ENCODE data around the gene VAMP5.
A peak's percentile ranks its signal among the peaks of the same experiment; 100 is the strongest.

Gene VAMP5

GRCh38 chr2:85596486-85597143 lies 12.4 kb downstream of the VAMP5 start:
- no peak for TF ChIP-seq CTCF (IDR thresholded peaks at IDR 0.05; ENCODE audit: insufficient read depth, low read length, poor library complexity, severe bottlenecking)
- Histone ChIP-seq H3K27me3 (replicated peaks; ENCODE audit: control insufficient read depth, insufficient read depth, low read length) (no peaks in the 10 kb centered on the region), H3K36me3 (ENCODE audit: control insufficient read depth, insufficient read depth, low read length) (peaks cover 8% of the 10 kb centered on the region), H3K4me3 (replicated peaks; ENCODE audit: low read depth, low read length) (peak overlapping the region; percentile 97)
- DNase-seq (ENCODE audit: extremely low read depth, insufficient read length) = no peak

GRCh38 chr2:85597241-85597640 lies 13.0 kb downstream of the VAMP5 start:
- peaks cover 8% of the 10 kb centered on the region for H3K36me3 ChIP-seq (ENCODE audit: control insufficient read depth, insufficient read depth, low read length)
- TF ChIP-seq CTCF (IDR thresholded peaks at IDR 0.05; ENCODE audit: insufficient read depth, low read length, poor library complexity, severe bottlenecking) = no peak
- H3K27me3 ChIP-seq (replicated peaks; ENCODE audit: control insufficient read depth, insufficient read depth, low read length) = no peaks in the 10 kb centered on the region
- DNase-seq (ENCODE audit: extremely low read depth, insufficient read length) = no peak
- H3K4me3 ChIP-seq (replicated peaks; ENCODE audit: low read depth, low read length) = no peak overlapping the region

GRCh38 chr2:85598594-85599340 lies 14.5 kb downstream of the VAMP5 start:
- no peak for TF ChIP-seq CTCF (IDR thresholded peaks at IDR 0.05; ENCODE audit: insufficient read depth, low read length, poor library complexity, severe bottlenecking)
- peaks cover 8% of the 10 kb centered on the region for H3K36me3 ChIP-seq (ENCODE audit: control insufficient read depth, insufficient read depth, low read length)
- no peaks in the 10 kb centered on the region for H3K27me3 ChIP-seq (replicated peaks; ENCODE audit: control insufficient read depth, insufficient read depth, low read length)
- DNase-seq (ENCODE audit: extremely low read depth, insufficient read length) = no peak
- no peak overlapping the region for H3K4me3 ChIP-seq (replicated peaks; ENCODE audit: low read depth, low read length)

- no peak for DNase-seq (ENCODE audit: extremely low read depth, insufficient read length)
- peaks cover 8% of the 10 kb centered on the region for H3K36me3 ChIP-seq (ENCODE audit: control insufficient read depth, insufficient read depth, low read length)
- H3K27me3 ChIP-seq (replicated peaks; ENCODE audit: control insufficient read depth, insufficient read depth, low read length) = no peaks in the 10 kb centered on the region
- no peak for TF ChIP-seq CTCF (IDR thresholded peaks at IDR 0.05; ENCODE audit: insufficient read depth, low read length, poor library complexity, severe bottlenecking)
- no peak overlapping the region for H3K4me3 ChIP-seq (replicated peaks; ENCODE audit: low read depth, low read length)
These were observed 15.4 kb downstream of the VAMP5 start for GRCh38 chr2:85599468-85600234.

DNA sequence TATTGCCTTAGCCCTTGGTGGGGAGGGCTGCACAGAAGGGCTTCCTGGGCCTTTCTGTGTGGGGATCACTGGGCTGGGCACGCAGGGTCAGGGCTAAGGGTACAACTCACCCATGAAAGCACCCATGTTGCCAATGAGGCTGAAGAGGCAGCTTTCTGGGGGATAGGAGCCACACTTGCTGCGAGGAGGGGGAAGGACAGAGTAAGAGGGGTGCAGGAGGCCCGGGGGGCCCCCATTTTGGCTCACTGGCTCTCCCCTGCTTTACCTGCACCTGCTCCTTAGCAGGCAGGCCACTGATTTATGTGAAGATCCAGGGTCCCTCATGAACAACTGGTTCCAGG lies 16.0 kb downstream of the VAMP5 start:
- H3K4me3 ChIP-seq (replicated peaks; ENCODE audit: low read depth, low read length) = no peak overlapping the region
- peaks cover 8% of the 10 kb centered on the region for H3K36me3 ChIP-seq (ENCODE audit: control insufficient read depth, insufficient read depth, low read length)
- TF ChIP-seq CTCF (IDR thresholded peaks at IDR 0.05; ENCODE audit: insufficient read depth, low read length, poor library complexity, severe bottlenecking) = no peak
- no peak for DNase-seq (ENCODE audit: extremely low read depth, insufficient read length)
- no peaks in the 10 kb centered on the region for H3K27me3 ChIP-seq (replicated peaks; ENCODE audit: control insufficient read depth, insufficient read depth, low read length)
